NCI-H1417 (cell line): ENCODE measurements around the gene FCRL6.

Experiments used
- DNase-seq, 3 experiments: peaks; one replicate each; lab custom pipeline; 2025; lab: John Stamatoyannopoulos, UW

FCRL6 gene

GRCh38 chr1:159862031-159862430, 59.9 kb downstream of the FCRL6 start:
- DNase-seq = no peak

GRCh38 chr1:159862557-159862956, 60.4 kb downstream of the FCRL6 start, which contains the start of gene VSIG8:
VSIG8 (minus strand) TSS chr1:159862657; CDS start chr1:159862521, 136 bp downstream.
- no peak for DNase-seq

GRCh38 chr1:159864262-159864661, 62.1 kb downstream of the FCRL6 start:
- no peak for DNase-seq
